ENCODE data around the gene PDXP. TPM values are rescaled to one million over a fixed set of nuclear protein-coding genes. Genes with fewer than 3 reads are reported as not detected.

PDXP gene
- total and polyA plus RNA-seq, 2 of the 4 experiments (the other 2 are of a cell fraction): 5.4 to 24.1 TPM

GRCh38 chr22:37641561-37641949 lies 17.0 kb upstream of the PDXP start:
- H2AK9ac ChIP-seq (replicated peaks; ENCODE audit: low read depth, low read length, poor library complexity): no peak overlapping the region
- H4K5ac ChIP-seq (ENCODE audit: low read depth, low read length): no peak overlapping the region
- no peaks in the 10 kb centered on the region for H3K9me1 ChIP-seq (ENCODE audit: insufficient read depth, low read length)
- no peak overlapping the region for H4K91ac ChIP-seq (ENCODE audit: insufficient read depth, low read depth, low read length)
- no peak overlapping the region for H2BK5ac ChIP-seq (ENCODE audit: low read depth, low read length, poor library complexity, severe bottlenecking)
- dilution Hi-C loops (cut with HindIII; ENCODE audit: low sequenced_read_pairs, unreplicated experiment): no loop called here
- no peak for TF ChIP-seq CEBPB (IDR thresholded peaks at IDR 0.05; ENCODE audit: low read depth, low read length)
- no peak for TF ChIP-seq USF2 (IDR thresholded peaks at IDR 0.05; ENCODE audit: low read depth, low read length)
- TF ChIP-seq POLR2A (IDR thresholded peaks at IDR 0.05; ENCODE audit: low read depth, low read length): no peak
- TF ChIP-seq RAD21 (IDR thresholded peaks at IDR 0.05; ENCODE audit: low read length): no peak
- TF ChIP-seq MXI1 (IDR thresholded peaks at IDR 0.05; ENCODE audit: borderline replicate concordance, low read depth, low read length): no peak
- no peak for TF ChIP-seq RCOR1 (IDR thresholded peaks at IDR 0.05; ENCODE audit: insufficient replicate concordance, low read length)
- no peak for TF ChIP-seq MAZ (IDR thresholded peaks at IDR 0.05; ENCODE audit: borderline replicate concordance, low read depth, low read length)
- TF ChIP-seq ELK1 (IDR thresholded peaks at IDR 0.05; ENCODE audit: borderline replicate concordance, low read depth, low read length): no peak
- TF ChIP-seq MAFK (IDR thresholded peaks at IDR 0.05; ENCODE audit: low read depth, low read length): no peak
- TF ChIP-seq BHLHE40 (IDR thresholded peaks at IDR 0.05; ENCODE audit: low read depth, low read length): no peak
- no peak for TF ChIP-seq CTCF (conservative IDR thresholded peaks at IDR 0.05; ENCODE audit: low read depth, low read length)
- no peak for TF ChIP-seq CHD1 (IDR thresholded peaks at IDR 0.05; ENCODE audit: low read depth, low read length)
- no peak for TF ChIP-seq FOS (IDR thresholded peaks at IDR 0.05; ENCODE audit: low read depth, low read length)
- TF ChIP-seq RFX5 (IDR thresholded peaks at IDR 0.05; ENCODE audit: low read depth, low read length): no peak
- TF ChIP-seq SMC3 (IDR thresholded peaks at IDR 0.05; ENCODE audit: low read depth, low read length): no peak
- no peak for TF ChIP-seq NFE2L2 (IDR thresholded peaks at IDR 0.05; ENCODE audit: low read depth, low read length)
- H3K36me3 ChIP-seq (ENCODE audit: control insufficient read depth, insufficient read depth, low read length): peaks cover 29% of the 10 kb centered on the region
- H4K8ac ChIP-seq (ENCODE audit: low read depth in 2 of 2, low read length in 2 of 2): no peak overlapping the region
- H3K27me3 ChIP-seq (ENCODE audit: control insufficient read depth, insufficient read depth, low read length): no peaks in the 10 kb centered on the region
- intact Hi-C loops (cut with micrococcal nuclease): loop anchor here (5.0 kb wide), 1 partner anchor 96 kb away; no protein-coding TSS in a partner anchor
- no peak overlapping the region for H3K9ac ChIP-seq (ENCODE audit: low read depth, low read length)
- no peak overlapping the region for H2BK120ac ChIP-seq (ENCODE audit: low read depth, low read length)
- peak overlapping the region; percentile 4; the same call in 1 of the 2 replicates for H2AK5ac ChIP-seq (ENCODE audit: low read depth, low read length)
- DNase-seq (no peak), ATAC-seq (ENCODE audit: low read depth) (no peak)
- no peaks in the 10 kb centered on the region for H3K9me3 ChIP-seq (ENCODE audit: control insufficient read depth, insufficient read depth, low read length)
- WGBS, 2 experiments (ENCODE audit: extremely low coverage in 2 of 2, insufficient read length in 1 of 2): 85% methylated on average over 4 of the region's 5 CpGs; no CpG with 5 or more reads in 1 of the 2 experiments
- H3K23ac ChIP-seq (ENCODE audit: low read depth, low read length): no peak overlapping the region
- H3K79me1 ChIP-seq (ENCODE audit: low read depth in 1 of 2, low read length in 2 of 2): peaks cover 0 to 62% of the 10 kb centered on the region in 2 experiments; a peak in 3 of 4 replicates
- ChIA-PET POLR2A (ENCODE audit: unreplicated experiment) (no interaction called here), CTCF (interaction anchor here (3.0 kb wide), 1 partner anchor 40 kb away, joined by 24 read pairs; no protein-coding TSS in a partner anchor)
- no peak overlapping the region for H3K4me3 ChIP-seq (ENCODE audit: insufficient read depth, low read depth, low read length)
- H3K4ac ChIP-seq (ENCODE audit: low read depth, low read length): no peak overlapping the region
- no peak overlapping the region for H3K4me2 ChIP-seq (ENCODE audit: low read depth, low read length)
- peaks cover 9% of the 10 kb centered on the region for H4K20me1 ChIP-seq (ENCODE audit: insufficient read depth, low read length)
- in situ Hi-C loops (cut with MboI; ENCODE audit: low sequenced_read_pairs): loop anchor here (5.0 kb wide), 1 partner anchor 151 kb away; no protein-coding TSS in a partner anchor
- H3K4me1 ChIP-seq (ENCODE audit: control insufficient read depth, insufficient read depth, low read length): peaks cover 20% of the 10 kb centered on the region
- H3K56ac ChIP-seq (ENCODE audit: extremely low read depth, insufficient read depth, low read length): no peak overlapping the region
- BruUV-seq (replicated peaks): no TSS peak
- H2AFZ ChIP-seq (replicated peaks; ENCODE audit: low read length, poor library complexity): no peak overlapping the region
- H3K14ac ChIP-seq (replicated peaks; ENCODE audit: low read depth, low read length): no peak overlapping the region
- H3K18ac ChIP-seq (ENCODE audit: low read depth, low read length): no peak overlapping the region
- no peak overlapping the region for H2BK15ac ChIP-seq (ENCODE audit: low read depth, low read length)
- no peak overlapping the region for H2BK20ac ChIP-seq (ENCODE audit: low read depth, low read length)
- H3K27ac ChIP-seq (ENCODE audit: insufficient read depth, low read length): no peak overlapping the region
